NCI-H345 treated with DMSO at 0.1 percent for 48 hours (cell line): ENCODE results near the gene KISS1.

Source experiments
- DNase-seq: peaks from one replicate; lab custom pipeline; 2025; ENCODE audit not compliant: unreplicated experiment; lab: John Stamatoyannopoulos, UW

KISS1 gene

GRCh38 chr1:204218552-204218951, 22.3 kb upstream of the KISS1 start:
- no peak for DNase-seq

- DNase-seq = no peak
Observed at GRCh38 chr1:204217648-204218000, 21.3 kb upstream of the KISS1 start.

- no peak for DNase-seq
Observed at GRCh38 chr1:204216880-204217647, 20.8 kb upstream of the KISS1 start.

- no peak for DNase-seq
Observed at GRCh38 chr1:204216236-204216635, 19.9 kb upstream of the KISS1 start.

- no peak for DNase-seq
Observed at GRCh38 chr1:204213668-204214662, 17.7 kb upstream of the KISS1 start, which contains the start of gene GOLT1A. Gene GOLT1A (minus strand): TSS chr1:204213988. CDS start chr1:204213906, 82 bp downstream.

GRCh38 chr1:204212715-204213114, 16.4 kb upstream of the KISS1 start:
- no peak for DNase-seq

GRCh38 chr1:204211046-204211445, 14.8 kb upstream of the KISS1 start:
- no peak for DNase-seq

GRCh38 chr1:204207136-204207616, 10.9 kb upstream of the KISS1 start:
- DNase-seq = peak; percentile 40

- DNase-seq = no peak
Observed at GRCh38 chr1:204206121-204206520, 9.8 kb upstream of the KISS1 start.

GRCh38 chr1:204205486-204205885, 9.2 kb upstream of the KISS1 start:
- DNase-seq = no peak

GRCh38 chr1:204204944-204205343, 8.7 kb upstream of the KISS1 start:
- no peak for DNase-seq

GRCh38 chr1:204203206-204203767, 7.0 kb upstream of the KISS1 start:
- no peak for DNase-seq

- no peak for DNase-seq
Observed at GRCh38 chr1:204202481-204202880, 6.2 kb upstream of the KISS1 start.

GRCh38 chr1:204201348-204202040, 5.2 kb upstream of the KISS1 start:
- DNase-seq = no peak

GRCh38 chr1:204199579-204199978, 3.3 kb upstream of the KISS1 start:
- DNase-seq = no peak

GRCh38 chr1:204198348-204199340, 2.4 kb upstream of the KISS1 start:
- DNase-seq = no peak

- no peak for DNase-seq
Observed at GRCh38 chr1:204197068-204197467, 777 bp upstream of the KISS1 start.

GRCh38 chr1:204194771-204195170, 1.5 kb downstream of the KISS1 start:
- no peak for DNase-seq

- no peak for DNase-seq
Observed at GRCh38 chr1:204194080-204194479, 2.2 kb downstream of the KISS1 start.
